GM18870 (cell line): ENCODE results near the gene DNAH17.

Experiments
- ATAC-seq: cut with Tn5 transposase; IDR thresholded peaks from one replicate; pipeline ENCODE4 v1.9.1; 2021; ENCODE audit warnings: moderate library complexity; ENCODE audit not compliant: unreplicated experiment

Gene DNAH17

DNA sequence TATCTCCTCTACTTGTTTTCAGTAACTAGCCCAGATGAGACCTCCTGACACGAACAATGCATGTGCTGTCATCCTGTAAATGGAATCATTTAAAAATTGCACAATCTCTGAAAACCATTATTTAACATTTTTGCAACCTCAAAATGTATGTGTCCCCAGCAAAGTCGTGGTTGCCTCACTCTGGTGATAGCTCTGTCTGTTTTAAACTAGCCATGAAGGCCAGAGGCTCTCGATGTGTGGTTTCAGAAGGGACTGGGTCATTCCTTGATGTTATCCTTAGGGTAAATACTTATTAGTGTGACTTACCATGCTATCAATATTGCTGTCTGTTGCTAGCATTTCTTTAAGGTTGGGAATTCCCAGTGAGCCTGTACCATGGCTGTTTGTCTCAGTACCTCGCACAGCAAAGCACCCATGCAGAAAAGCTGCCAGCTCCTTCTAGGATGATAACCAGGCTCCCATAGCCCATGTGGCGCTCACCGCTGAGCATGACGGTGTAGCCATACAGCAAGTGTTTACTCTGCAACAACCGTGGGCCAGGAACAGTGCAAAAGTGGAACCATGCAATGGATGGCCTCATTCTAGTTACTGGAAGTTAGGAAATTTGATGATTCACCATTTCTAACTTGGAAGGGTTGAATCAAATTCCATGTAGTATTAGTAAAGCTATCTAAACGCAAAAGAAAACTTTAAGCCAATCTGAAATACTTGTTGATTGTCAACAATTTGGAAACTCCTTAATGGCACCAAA is 201.6 kb downstream of the DNAH17 start:
- ATAC-seq: no peak

DNA sequence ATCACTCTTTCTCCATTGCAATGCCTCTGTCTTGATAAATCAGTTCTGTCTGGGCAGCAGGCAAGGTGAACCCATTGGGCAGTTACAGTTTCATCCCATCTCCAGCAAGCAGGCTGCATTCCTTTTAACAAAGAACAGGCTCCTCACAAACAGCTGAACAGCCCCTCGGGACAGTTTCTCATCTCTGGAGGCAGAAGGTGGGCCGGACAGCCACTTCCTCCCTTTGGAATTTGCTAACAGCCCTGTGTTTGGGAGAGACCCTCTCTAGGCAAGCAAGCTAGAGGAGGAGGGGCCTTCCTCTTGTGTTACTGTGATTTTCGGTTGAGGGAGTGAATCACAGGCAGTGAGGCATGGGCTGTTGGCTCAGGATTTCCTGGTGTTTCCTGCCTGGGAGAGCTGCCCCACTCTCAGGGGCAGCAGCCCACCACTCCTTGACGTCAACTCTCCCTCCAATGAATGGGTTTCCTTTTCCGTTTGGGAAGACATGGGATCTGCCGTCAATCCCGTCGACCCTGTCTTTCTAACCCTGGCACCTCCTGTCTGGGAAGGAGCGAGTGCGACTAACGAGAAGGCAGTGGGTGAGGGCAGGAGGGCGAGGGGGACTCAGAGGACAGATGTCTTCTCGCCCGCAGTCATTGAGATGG is 202.4 kb downstream of the DNAH17 start:
- no peak for ATAC-seq

DNA sequence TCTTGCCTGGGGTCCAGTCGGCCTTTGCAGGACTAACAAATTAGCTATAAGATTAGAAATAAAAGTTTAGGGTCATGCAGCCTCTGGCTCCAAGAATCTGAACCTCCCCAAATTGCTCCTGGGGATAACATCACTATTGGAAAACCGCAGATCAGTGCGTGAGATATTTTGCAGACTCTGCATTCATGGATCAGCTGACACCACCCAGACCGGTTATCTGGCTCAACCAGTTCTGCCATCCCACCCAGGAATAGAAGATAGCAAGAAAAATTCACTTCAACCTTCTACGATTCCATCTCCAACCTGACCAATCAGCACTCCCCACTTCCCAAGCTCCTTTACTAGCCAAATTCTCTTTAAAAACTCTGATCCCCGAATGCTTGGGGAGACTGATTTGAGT is 203.0 kb downstream of the DNAH17 start:
- no peak for ATAC-seq
